Measurements from ENCODE around the gene CRELD2.

CRELD2 gene

DNA sequence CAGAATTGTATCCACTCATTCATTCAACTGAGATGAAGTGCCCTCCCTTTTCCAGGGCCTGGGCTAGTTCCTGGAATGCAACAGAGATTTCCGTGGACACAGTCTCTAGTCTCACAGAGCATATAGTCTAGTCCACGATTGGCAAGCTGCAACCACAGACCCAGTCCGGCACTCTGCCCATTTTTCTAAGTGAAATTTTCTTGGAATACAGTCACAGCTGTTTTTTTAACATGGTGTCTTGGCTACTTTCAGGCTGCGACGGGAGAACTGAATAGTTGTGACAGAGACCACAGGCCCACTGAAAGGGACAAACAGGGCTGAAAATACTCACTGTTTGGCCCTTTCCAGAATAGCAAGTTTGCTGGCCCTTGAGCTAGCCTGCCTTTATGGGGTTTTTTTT lies 29.4 kb upstream of the CRELD2 start:
- no peak for DNase-seq

DNA sequence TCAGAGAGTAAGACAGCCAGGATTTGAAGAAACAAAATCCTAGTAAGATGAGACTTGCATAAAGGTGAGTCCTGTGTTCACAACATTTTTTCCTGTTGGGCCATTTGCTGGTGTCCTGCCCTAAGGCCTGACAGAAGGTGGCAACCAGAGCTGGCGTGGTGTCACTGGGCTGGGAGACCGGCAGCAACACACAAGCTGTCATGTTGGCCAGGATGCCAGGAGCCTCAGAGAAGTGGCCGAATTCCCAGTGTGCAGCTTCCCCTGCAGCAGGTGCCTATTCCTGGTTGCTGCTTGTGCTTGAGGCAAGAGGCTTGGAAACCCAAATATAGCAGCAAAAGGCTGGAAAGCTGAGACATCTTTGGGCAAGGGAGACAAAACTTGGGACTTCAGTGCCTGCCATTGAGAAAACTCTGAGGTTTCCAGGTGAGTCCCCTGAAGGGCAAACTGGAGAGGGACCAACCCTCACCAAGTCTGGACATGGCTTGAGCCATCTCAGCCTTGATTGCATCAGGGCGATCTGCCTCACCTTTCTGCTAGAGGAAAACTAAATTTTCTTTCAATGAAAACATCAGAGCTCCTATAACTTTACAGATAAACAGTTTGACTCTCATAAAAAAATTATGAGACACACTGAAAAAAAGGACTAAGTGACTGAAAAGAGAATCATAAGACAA lies 26.1 kb upstream of the CRELD2 start:
- no peak for DNase-seq

DNA sequence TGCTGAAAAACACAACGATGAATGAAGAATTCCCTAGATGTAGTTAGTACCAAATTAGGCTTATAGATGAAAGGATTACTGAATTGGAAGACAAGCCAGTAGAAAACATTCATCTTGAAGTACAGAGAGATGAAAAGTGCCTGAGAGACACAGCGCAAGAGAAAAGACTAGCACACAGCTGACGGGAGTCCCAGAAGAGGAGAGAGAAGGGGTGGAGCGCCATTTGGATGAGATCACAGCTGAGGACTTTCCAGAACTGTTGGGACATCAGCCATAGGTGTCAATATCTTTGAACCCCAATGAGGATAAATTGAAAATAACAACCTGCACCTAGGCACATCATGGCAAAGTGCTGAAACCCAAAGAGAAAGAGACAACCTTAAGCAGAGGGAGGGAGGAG lies 25.4 kb upstream of the CRELD2 start:
- no peak for DNase-seq

DNA sequence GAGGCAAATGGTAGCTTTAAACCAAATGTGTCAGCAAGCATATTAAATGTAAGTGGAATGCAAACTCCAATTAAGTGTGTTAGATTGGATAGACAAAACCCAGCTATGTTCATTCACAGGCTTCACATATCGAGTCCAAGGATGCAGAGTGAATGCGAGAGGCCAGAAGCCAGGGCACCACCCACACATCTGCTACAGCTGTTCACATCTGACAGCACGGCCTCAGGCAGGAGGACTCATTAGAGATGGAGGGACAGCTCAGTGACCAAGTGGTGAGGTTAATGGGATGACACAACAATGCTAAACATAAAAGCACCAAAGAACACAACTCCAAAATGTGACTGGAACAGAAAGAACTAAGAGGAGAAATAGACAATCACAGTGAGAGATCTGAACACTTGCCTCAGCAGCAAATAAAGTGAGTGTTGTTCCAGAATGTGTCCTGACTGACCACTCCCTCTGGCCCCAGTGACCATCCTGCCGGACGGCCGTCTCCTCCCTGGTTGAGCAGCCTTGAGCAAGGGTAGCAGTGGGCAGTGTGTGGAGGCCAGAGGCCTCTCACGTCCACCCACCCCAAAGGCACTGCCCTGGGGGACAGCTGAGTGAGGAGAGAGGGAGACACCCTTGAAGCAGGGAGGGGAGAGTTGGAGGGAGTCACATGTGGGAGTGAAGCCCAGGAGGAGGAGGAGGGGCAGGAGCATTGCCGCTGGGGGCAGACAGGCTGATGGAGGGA lies 23.9 kb upstream of the CRELD2 start:
- DNase-seq, result no peak

DNA sequence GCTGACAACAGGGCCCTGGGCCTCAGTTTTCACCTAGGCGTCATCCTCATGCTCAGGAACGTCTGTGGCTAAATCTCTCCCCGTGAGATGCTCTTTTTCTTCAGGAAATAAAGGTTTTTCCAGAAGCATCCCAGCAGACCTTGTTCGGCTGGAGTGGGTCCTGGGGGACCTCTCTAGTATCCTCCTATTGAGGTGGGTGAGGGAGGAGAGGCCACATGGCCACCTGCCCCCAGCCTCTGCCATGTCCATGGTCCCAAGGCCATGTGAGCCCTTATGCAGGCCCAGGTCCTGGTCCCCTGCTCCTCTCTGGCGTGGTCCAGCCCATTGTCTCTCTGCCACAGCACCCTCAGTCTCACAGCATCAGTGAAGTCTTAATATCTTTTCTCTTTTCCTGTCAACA lies 22.2 kb upstream of the CRELD2 start:
- DNase-seq, result no peak

DNA sequence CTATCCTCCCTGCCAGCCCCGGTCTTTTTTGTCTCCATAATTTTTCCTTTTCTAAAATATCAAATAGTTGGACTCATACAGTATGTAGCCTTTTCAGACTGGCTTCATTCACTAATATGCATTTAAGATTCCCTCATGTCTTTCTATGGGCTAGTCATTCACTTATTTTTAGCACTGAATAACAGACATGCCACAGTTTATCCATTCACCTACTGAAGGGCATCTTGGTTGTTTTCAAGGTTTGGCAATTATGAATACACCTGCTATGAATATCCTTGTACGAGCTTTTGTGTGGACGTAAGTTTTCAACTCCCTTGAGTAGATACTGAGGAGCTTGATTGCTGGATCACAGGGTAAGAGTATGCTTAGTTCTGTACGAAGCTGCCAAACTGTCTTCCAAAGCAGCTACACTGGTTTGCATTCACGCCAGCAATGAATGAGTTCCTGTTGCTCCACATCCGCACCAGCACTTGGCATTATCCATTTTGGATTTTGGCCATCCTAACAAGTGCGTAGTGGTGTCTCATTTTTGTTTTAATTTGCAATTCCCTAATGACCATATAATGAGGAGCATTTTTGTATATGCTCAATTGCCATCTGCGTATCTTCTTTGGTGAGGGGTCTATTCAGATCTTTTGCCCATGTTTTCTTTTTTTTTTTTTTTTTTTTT lies 21.3 kb upstream of the CRELD2 start:
- DNase-seq, result no peak

DNA sequence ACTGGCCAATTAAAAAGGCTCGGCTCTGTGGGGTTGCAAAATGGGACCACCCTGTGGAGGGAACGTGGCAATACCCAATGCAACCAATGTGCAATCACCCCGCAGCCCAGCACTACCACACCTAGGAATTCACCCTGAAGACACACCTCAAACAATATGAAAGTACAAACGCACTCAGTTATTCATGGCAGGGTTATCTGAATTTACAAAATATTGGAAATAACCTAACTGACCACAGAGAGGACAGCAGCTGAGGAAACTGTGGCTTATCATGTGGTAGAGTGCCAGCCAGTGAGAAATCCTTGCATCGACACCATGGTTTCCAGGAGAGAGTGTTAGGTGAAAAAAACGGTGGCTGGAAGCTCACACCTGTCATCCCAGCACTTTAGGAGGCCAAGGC lies 18.9 kb upstream of the CRELD2 start:
- DNase-seq, result peak; percentile 14

DNA sequence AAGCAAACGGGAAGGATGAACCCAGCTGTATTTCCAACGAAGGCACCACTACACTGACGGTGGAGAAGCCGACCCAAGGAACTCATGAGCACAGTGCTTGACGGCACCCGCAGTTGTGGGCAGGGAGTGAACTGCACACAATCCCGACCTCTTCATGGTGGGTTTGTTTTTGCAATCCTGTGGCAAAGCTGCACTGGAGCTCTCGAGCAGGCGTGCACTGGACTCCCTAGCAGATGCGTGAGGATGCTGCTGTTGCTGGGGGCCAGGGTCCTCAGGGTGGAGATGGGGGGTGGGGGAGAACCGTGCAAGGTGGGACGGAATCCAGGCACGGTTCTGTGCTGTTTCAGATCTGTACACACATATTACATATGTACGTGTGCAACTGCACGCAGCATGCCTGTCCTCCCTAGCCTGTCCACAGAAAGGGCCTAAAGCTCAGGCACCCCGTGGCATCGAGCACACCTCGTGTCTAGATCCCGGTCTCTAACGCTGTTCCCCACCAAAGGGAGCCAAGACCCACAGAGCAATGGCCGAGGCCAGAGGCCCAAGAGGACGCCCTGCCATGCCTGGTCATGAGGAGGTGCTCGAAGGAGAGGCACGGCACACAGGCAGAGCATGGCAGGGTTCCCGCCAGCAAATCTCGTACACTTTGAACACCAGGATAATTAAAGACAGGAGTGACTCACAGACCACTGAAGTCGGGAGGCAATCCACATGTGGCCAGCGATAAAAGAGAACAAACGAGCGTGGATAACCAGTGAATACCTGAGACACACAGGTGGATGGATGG lies 17.8 kb upstream of the CRELD2 start:
- DNase-seq, result no peak

DNA sequence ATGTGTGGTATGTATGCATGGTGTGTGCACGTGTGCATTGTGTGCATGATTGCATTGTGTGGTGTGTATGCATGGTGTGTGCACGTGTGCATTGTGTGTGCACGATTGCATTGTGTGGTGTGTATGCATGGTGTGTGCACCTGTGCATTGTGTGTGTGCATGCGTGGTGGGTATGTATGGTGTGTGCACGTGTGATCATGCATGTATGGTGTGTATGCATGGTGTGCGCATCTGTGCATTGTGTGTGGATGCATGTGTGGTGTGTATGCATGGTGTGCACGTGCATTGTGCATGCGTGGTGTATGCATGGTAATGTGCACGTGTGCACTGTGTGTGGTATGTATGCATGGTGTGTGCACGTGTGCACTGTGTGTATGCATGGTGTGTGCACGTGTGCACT lies 17.0 kb upstream of the CRELD2 start:
- DNase-seq, result no peak

DNA sequence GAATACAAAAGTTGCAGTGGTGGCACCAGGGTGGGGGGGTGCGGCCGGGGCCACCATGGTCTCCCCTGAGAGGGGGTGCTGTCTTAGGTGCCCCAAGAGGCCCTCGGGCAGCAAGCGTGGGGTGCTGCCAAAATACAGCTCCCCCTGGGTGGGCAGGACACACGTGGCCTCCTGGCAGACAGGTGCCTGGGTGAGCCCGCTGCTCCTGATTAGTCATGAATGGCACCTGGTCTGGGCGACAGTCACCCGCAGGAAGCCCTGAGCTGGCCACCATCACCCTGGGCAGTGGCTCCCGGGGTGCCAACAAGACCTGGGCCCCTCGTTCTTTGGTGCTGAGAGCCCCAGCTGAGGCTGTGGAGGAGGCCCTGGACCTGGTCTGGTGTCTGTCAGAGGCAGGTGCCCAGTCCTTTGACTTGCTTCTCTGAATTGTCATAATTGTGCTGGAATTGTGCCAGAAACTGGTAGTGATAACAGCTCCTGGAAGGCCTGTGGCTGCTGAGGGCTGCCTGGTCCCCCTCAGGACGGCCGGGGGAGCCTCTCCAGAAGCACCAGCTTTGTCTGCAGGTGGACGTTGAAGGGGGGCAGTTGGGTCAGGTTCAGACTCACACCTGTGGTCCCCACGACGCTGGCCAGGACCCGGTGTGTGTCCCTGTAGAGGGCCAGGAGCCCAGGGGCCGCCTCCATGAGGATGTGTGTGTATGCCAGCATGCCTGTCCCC lies 15.0 kb upstream of the CRELD2 start:
- no peak for DNase-seq

DNA sequence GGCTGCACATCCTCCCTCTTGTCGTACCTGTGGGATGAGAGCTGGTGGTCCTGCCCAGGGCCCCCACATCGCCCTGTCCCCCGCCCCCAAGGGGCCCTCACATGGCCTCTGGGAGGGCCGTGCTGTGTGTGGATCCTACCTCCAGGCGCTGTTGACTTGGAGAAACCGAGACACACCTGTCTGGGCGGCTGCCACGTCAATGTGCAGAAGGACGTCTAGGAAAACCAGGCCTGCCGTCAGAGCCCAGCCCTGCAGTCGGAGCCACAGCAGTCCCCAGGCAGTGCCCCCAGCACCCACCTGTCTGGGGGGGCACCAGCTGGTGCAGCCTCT lies 14.4 kb upstream of the CRELD2 start:
- DNase-seq, result no peak

DNA sequence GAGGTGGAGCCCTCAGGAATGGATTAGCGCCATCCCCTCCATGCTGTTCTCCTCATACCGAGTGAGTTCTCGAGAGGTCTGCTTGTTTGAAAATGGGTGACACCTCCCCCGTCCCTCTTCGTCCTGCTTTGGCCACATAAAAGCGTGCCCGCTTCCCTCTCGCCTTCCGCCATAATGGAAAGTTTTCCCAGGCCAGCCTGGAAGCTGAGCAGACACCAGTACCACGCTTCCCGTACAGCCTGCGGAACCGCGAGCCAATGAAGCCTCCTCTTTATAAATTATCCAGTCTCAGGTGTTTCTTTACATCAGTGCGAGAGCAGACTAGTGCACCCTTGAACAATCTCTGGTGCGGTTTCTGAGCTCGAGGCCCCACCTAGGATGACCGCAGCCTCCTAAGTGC lies 13.0 kb upstream of the CRELD2 start:
- DNase-seq, result no peak

DNA sequence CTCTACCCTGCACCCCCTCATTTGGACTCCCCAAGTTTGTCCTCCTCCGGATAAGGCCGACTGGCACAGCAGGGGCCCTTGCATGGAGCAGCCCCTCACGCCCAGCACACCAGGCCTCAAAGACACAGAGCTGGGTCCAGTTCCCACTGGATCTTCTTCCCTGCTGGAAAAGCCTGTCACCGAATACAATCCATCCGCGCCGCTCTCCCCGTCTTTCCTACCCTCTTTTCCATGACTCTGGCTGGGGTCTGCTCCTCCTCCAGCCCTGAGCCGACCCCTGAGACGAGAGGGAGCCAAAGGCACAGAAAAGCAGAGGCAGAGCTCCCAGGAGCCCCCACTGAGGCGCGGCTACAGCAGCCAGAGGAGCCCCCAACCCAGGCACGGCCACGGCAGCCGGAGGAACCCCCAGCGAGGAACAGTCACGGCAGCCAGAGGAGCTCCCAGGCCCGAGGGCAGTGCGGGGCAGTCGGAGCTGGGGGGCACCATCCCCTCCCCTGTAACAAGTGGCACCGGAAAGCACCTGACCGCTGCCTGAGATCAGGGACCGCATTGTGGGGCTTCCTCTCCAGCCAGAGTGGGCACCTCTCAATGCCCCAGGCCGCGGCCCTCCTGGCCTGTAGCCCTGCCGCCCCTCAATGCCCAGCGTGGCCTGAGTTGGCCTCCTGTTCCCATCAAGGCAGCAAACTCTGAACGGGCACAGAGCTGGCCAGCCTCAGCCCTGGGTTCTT lies 12.2 kb upstream of the CRELD2 start:
- no peak for DNase-seq

DNA sequence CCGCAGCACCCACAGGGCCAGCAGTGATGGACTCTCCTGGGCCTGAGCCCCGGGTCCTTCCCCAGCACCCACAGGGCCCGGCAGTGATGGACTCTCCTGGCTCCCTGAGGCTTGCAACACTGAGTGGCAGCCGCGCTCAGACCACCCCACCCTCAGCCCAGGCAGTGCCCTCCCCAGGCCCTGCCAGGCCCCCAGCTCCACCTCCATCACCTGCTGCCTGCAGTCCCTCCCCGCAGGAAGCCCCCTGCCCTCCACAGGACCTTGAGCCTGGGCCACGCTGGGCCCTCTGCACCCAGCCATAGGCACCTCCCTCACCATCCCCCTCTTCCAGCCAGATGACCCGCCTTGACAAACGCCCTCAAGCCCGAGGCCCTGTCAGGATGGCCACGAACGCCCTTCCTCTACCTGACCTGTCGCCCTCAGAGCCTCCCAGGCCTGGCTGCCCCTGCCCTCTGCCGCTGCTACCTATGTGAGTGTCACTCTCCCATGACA lies 11.6 kb upstream of the CRELD2 start:
- DNase-seq, result no peak

DNA sequence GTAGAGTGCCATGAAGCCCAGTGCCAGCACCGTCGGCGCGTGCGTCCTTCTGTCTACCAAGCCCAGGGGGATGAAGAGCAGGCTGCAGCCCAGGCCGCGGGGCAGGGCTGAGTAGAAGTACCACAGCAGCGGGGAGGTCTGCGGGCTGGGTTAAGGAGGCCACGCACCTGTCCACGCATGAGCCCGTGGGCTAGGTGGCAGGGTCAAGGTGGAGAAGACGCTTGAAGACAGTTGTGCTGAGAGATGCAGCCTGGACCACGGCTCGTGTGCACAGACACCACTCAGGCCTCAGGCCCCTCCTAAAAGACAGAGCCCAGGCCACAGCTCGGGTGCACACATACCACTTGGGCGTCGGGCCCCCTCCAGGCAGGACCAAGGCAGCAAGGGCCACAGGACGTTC lies 10.6 kb upstream of the CRELD2 start:
- no peak for DNase-seq

DNA sequence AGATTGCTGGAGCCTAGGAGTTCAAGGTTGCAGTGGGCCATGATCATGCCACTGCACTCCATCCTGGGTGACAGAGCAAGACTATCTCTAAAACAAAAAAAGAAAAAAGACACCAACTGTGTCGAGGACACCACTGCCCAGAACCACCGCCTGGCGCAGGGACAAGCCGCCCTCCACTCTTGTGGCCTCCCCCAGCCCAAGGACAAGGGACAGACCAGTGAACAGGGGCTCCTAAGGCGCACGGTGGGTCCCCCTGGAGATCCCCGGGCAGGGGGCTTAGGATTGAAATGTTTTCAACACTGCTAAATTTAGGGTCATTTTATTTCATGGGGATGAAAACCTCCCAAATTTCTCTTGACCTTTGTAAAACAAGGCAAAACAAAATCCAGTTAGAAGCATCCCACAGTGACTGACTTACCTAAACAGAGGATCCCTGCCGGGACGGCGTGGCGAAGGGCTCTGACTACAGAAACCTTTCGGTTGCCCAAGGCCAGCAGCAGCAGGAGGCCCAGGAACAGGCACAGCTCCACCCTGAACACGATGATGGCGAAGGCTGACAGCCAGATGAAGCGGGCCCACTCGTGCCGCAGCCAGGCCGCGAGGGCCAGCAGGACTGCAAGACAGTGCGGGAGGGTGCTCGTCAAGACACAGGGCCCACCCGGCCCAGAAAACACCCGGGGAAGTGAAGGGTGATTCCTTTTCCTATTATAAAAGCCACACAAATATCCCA lies 8.8 kb upstream of the CRELD2 start:
- no peak for DNase-seq

DNA sequence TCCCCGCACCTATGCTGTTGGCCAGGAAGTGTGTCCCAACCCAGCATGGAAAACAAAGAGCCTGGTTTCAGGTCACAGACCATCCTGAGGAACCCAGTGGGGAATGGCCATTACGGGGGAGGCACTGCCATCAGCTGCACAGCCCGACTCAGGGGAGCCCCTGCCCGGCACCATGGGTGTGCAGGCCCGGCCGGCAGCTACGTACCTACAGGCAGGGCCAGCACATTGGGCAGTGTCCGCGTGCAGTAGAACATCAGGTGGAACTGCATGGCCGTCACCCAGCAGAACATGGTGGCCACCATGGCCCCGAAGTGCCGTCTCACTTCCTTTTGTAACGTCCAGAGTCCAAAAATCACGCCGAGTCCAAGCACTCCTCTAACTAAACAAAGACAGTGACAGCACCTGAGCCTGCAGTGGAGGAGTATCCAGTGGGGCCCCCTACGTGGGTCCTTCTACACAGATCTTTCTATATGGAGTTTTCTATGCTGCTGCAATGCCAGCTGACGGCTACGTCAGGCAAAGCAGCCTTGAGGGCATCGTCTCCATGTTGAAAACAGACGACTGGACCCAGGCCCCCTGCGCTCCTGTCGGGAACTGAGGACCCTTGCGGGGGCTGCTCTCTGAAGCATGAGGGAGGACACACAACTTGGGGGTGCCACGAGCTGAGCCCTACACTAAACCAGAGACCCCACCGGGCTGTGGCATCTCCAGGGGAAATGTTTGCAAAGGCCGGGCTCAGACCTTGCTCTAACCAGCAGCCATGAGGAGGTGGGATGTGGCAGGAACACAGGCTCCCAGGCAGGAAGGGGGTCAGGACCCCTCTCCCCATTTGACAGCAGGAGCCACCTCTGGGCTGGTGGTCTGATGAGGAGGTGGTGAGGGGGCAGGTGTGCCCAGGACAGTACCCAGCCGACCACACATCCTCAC lies 7.9 kb upstream of the CRELD2 start:
- no peak for DNase-seq

DNA sequence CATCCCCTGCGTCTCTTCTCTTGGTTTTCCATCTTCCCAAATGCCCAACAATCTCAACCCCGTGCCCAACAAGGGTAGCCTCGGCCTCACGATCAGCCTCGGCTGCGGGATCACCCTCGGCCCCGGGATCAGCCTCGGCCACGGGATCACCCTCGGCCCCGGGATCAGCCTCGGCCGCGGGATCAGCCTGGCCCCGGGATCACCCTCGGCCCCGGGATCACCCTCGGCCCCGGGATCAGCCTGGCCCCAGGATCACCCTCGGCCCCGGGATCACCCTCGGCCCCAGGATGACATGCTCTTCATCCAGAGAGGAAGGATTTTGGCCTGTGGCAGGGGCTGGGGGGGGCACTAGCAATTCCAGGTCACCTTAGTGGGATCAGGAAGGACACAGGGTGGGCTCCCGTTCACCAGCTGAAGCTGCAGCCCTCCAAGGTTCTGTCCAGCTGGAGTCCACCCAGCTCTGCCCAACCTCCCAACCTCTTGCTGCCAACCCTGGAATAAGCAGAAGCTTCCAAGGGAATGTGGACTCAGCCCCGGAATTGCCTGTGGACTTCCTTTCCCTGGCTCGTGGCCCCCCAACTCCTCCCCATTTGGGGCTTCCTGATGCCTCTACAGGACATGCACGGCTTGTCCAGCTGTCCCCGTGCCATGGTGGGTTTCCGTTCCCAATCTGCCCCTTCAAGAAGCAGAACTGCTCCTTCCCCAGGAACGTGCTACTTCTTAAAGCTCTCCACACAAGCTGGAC lies 6.4 kb upstream of the CRELD2 start:
- no peak for DNase-seq

DNA sequence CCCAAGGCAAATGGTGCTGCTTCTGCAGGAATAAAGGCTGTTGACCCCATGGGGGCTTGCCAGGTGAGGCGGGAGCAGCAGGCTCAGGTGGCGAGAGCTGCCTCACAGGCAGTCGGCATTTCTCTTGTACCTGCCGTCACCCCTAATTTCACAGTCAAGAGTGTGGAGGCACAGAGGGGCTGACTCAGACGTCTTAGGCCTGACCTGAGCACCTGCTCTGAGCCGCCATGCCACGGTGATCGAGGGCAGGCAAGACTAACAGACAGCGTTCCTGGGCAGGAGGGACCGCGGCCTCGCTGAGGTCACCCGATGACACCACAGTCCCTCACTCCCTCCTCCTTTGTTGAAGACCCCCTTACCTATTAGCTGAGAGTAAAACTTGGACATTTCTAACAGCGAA lies 5.4 kb upstream of the CRELD2 start:
- no peak for DNase-seq

DNA sequence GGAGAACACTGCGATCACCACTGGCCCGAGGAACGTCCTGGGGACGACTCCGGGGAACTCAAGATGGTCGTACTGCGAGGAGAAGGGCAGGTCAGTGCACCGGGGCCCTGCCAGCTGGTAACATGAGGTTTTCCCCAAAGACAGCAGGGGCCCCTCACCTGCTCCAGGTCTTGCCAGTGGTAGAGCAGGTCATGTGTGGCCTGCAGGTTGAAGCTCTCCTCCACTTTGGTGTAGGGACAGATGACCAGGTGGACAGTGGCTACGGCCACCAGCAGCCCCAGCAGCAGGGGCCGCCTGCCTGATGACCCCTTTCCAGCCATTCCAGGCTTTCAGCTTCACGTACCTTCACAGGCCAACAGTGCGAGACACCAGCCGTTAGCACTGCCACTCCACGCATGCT lies 5.0 kb upstream of the CRELD2 start:
- DNase-seq, result no peak

All from activated CD4-positive, alpha-beta T cell treated with anti-CD3 and anti-CD28 coated beads, Interleukin-10, Interleukin-2, amounts not matched to agents 100 ng/mL and 50 ng/mL, durations not matched to agents 16 hours and 8 hours (primary cell).